Endodermal cell (in vitro differentiated cells): Measurements from ENCODE around the gene RFX4. TPM values are rescaled to one million over a fixed set of nuclear protein-coding genes. Genes with fewer than 3 reads are reported as not detected.

Experiments used
- DNase-seq: peaks from one replicate; pipeline ENCODE4 v3.0.0-alpha.2; 2017
- H3K27ac ChIP-seq: 2 replicates; pipeline ENCODE4 v1.5.1; 2013; ENCODE audit warnings: mild to moderate bottlenecking, low read depth, low read length, moderate library complexity
- H3K27me3 ChIP-seq: 2 replicates; pipeline ENCODE4 v1.6.1; 2013; ENCODE audit warnings: mild to moderate bottlenecking, low read length, moderate library complexity; ENCODE audit not compliant: insufficient read depth, control insufficient read depth, poor library complexity, severe bottlenecking
- H3K36me3 ChIP-seq: 2 replicates; pipeline ENCODE4 v1.7.0; 2013; ENCODE audit warnings: mild to moderate bottlenecking, low read length, moderate library complexity; ENCODE audit not compliant: control insufficient read depth, insufficient read depth
- H3K4me1 ChIP-seq: one replicate; pipeline ENCODE4 v1.7.0; 2013; ENCODE audit warnings: low read length; ENCODE audit not compliant: control insufficient read depth, insufficient read depth
- H3K4me3 ChIP-seq: 2 replicates; pipeline ENCODE4 v1.5.1; 2013; ENCODE audit warnings: mild to moderate bottlenecking, low read length, moderate library complexity
- H3K9ac ChIP-seq: 2 replicates; pipeline ENCODE4 v1.6.1; 2013; ENCODE audit warnings: mild to moderate bottlenecking, low read length, moderate library complexity; ENCODE audit not compliant: poor library complexity, severe bottlenecking; ENCODE audit errors: extremely low read depth
- H3K9me3 ChIP-seq: 2 replicates; pipeline ENCODE4 v1.6.1; 2013; ENCODE audit warnings: mild to moderate bottlenecking, low read length, moderate library complexity; ENCODE audit not compliant: control insufficient read depth
- H3K27ac Mint-ChIP-seq: 2 replicates; pipeline ENCODE4 v1.8.0; 2020; ENCODE audit warnings: mixed read lengths
- H3K27me3 Mint-ChIP-seq: 2 replicates; pipeline ENCODE4 v1.8.0; 2021; ENCODE audit warnings: mild to moderate bottlenecking, mixed read lengths; ENCODE audit not compliant: insufficient read depth
- H3K36me3 Mint-ChIP-seq: 2 replicates; pipeline ENCODE4 v1.8.0; 2020; ENCODE audit warnings: low read depth, mixed read lengths
- H3K4me1 Mint-ChIP-seq: 2 replicates; pipeline ENCODE4 v1.8.0; 2020; ENCODE audit warnings: mixed read lengths
- H3K4me3 Mint-ChIP-seq: 2 replicates; pipeline ENCODE4 v1.8.0; 2020; ENCODE audit warnings: mild to moderate bottlenecking, moderate library complexity, mixed read lengths
- H3K9me3 Mint-ChIP-seq: 2 replicates; pipeline ENCODE4 v1.8.0; 2020; ENCODE audit warnings: mild to moderate bottlenecking, mixed read lengths
- WGBS, 2 experiments: methylation state at CpG; one replicate each; pipeline versions ENCODE4 v1.1.5 to v1.1.7; 2013; ENCODE audit warnings: missing lambda C conversion rate in 2 of 2, mixed read lengths in 1 of 2; ENCODE audit not compliant: insufficient coverage in 1 of 2, insufficient read length in 1 of 2; 5-methylcytosine and 5-hydroxymethylcytosine counted together
- total RNA-seq, 2 donors: library from RNA; stranded (reverse); fragmentation: NEBNext Ultra II Directional in 1 of 2; extraction: Animal tissue kit (Norgen Biotek cat#: 25700) in 1 of 2; gene quantifications; 2 replicates in 1 of 2; 3 replicates in 1 of 2; pipeline ENCODE4 v1.2.1, GENCODE V29; 2021
- TF ChIP-seq, protein P1 (sequence below): fragments of 200-600 bp; sonication (generic); conservative IDR thresholded peaks from 2 replicates; pipeline ENCODE4 v1.5.0; 2021; ENCODE audit warnings: antibody characterized with exemption, mild to moderate bottlenecking

RFX4 gene
- total RNA-seq, 2 donors from 2014 or later, result 0.09 to 0.86 TPM

DNA sequence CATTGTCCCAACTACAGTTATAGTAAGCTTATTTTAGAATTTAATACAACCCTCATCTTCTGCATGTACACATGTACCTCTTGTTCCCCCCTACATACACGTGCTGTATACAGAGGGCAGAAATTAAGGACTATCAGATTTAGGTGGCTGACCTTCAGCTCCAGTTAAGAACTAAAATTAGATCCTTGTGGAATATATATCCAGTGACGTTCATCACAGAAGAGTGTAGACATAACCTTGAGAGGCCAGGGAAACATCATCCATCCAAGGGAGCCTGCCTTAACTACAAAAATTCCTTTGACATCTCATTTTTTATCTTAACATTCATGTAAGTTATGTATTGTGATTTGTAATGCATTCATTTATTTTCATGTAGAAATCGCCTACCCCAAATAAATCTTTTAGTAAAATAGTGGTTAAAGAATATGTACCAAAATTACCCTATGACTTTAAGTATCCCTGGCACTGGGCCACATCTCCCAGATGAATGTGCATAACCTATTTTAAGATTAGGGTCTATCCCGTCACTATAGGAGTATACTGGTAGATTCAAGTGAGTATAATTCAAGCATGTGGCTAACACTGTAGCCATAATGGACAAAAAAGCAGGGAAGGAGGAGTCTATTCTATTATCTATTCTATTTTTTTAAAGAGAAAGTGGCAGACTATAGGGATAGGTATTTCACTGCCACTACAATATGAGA lies 219.2 kb downstream of the RFX4 start:
- TF ChIP-seq, protein P1, sequence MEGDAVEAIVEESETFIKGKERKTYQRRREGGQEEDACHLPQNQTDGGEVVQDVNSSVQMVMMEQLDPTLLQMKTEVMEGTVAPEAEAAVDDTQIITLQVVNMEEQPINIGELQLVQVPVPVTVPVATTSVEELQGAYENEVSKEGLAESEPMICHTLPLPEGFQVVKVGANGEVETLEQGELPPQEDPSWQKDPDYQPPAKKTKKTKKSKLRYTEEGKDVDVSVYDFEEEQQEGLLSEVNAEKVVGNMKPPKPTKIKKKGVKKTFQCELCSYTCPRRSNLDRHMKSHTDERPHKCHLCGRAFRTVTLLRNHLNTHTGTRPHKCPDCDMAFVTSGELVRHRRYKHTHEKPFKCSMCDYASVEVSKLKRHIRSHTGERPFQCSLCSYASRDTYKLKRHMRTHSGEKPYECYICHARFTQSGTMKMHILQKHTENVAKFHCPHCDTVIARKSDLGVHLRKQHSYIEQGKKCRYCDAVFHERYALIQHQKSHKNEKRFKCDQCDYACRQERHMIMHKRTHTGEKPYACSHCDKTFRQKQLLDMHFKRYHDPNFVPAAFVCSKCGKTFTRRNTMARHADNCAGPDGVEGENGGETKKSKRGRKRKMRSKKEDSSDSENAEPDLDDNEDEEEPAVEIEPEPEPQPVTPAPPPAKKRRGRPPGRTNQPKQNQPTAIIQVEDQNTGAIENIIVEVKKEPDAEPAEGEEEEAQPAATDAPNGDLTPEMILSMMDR, result no peak
- Histone ChIP-seq H3K27ac (no peak overlapping the region), H3K27me3 (no peaks in the 10 kb centered on the region), H3K4me3 (no peak overlapping the region), H3K4me1 (no peaks in the 10 kb centered on the region), H3K36me3 (peaks cover 11% of the 10 kb centered on the region), H3K9ac (no peak overlapping the region), H3K9me3 (no peaks in the 10 kb centered on the region)
- Mint-ChIP-seq H3K4me1 (peaks cover 8% of the 10 kb centered on the region), H3K36me3 (peaks cover 16% of the 10 kb centered on the region), H3K9me3 (no peaks in the 10 kb centered on the region), H3K27me3 (no peaks in the 10 kb centered on the region), H3K4me3 (no peak overlapping the region), H3K27ac (no peak overlapping the region)
- DNase-seq, result no peak
- 91 to 100% methylated on average over 1 to 3 of the region's 4 CpGs for WGBS, 2 experiments

DNA sequence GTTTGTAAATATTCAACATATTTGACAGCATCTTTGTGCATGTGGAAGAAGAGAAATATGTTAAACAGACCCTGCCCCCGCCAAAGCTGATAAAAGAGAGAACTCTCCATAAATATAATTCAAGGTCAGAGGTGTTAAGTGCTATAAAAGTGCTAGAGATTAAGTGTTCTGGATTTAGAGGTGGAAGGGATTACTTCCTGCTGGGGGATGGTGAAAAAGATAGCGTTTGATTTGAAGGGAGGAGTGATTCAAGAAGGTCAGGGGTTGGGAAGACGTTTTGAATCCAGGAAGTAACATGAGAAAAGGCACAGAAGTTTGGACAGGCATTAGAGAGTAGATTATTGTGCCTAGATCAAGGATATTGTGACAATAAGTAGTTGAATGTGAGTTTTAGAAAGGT lies 221.9 kb downstream of the RFX4 start:
- H3K4me3 Mint-ChIP-seq, result no peak overlapping the region
- WGBS, 2 experiments, result 72 to 79% methylated on average over 2 to 3 of the region's 3 CpGs
- TF ChIP-seq, protein P1, result no peak

More for the DNA sequence above, 221.9 kb downstream of the RFX4 start:
- Mint-ChIP-seq H3K27me3 (no peaks in the 10 kb centered on the region), H3K9me3 (no peaks in the 10 kb centered on the region), H3K4me1 (peaks cover 8% of the 10 kb centered on the region), H3K36me3 (peaks cover 21% of the 10 kb centered on the region), H3K27ac (no peak overlapping the region)
- Histone ChIP-seq H3K36me3 (peaks cover 11% of the 10 kb centered on the region), H3K9ac (no peak overlapping the region), H3K27ac (no peak overlapping the region), H3K4me3 (no peak overlapping the region), H3K9me3 (no peaks in the 10 kb centered on the region), H3K27me3 (no peaks in the 10 kb centered on the region), H3K4me1 (no peaks in the 10 kb centered on the region)
- no peak for DNase-seq

Other genes starting within 250 kb of the RFX4 start
- 10 to 100 TPM in 1 of 2 donors, 1 to 10 TPM in 1; 9.0 to 12.4 TPM for gene POLR3B, start 225.3 kb upstream of the RFX4 start, total RNA-seq
- gene RIC8B, start 191.7 kb downstream of the RFX4 start, total RNA-seq, result 10 to 100 TPM; 19.6 to 23.3 TPM